Measurements from ENCODE around the gene USP19. TPM values are rescaled to one million over a fixed set of nuclear protein-coding genes. Genes with fewer than 3 reads are reported as not detected.

USP19 gene
- total RNA-seq, 1 experiment from 2014 or later: 18.5 TPM

GRCh38 chr3:49104427-49105291, 16.0 kb downstream of the USP19 start, which contains the start of gene QARS1:
TSS of gene QARS1 (minus strand) at chr3:49104757. CDS start at chr3:49104733, 24 bp downstream.
- DNase-seq (ENCODE audit: low spot score): peak; percentile 70

- DNase-seq (ENCODE audit: low spot score): peak; percentile 1
Measured at GRCh38 chr3:49104052-49104426, 16.6 kb downstream of the USP19 start.

GRCh38 chr3:49100046-49100615, 20.5 kb downstream of the USP19 start:
- no peak for DNase-seq (ENCODE audit: low spot score)

DNA sequence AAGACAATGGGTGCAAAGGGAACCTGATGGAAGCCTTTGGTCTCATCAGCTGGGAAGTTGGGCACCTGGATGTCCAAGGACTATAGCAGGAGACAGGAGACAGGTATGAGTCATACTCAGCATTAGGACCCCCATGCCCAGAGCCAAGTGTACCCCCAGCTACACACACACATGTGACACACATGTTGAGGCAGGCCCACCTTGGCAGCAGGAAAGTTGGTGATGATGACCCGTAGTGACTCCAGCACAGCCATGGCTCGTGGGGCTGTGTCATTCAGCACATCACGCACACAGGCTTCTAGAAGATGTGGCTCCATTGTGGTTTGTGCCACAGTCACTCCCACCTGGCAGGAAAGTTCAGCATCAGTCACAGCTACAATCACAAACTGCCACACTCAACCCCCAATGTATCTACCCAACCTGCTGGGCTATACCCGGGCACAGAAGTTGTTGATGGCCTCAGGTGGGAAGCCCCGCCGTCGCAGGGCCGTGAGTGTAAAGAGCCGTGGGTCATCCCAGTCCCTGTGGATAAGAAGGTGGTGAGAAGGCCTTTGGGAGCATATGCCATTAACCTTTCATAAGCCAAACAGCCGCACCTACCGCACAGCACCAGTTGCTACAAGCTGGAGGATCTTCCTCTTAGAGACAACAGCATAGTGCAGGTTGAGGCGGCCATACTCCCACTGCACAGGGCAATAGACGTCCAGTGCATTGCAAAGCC, 21.6 kb downstream of the USP19 start:
- no peak for DNase-seq (ENCODE audit: low spot score)

DNA sequence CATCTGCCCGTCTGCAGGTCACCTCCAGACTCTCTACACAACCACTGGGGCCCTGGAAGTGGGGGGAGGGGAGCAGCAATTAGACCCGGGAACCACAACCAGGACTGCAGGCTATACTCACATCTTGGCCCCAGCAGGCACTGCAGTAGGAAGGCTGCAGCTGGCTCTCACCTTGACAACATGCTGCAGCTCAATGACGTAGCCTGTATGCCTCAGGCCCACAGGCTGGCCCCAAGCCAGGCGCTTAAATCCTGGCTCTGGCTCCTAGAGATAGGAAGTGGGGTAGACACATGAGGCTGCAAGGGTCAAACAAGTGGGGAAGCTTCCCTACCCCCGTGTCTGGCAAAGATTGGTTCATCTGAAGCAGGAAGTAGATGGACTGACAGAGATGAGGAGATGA, 22.2 kb downstream of the USP19 start:
- DNase-seq (ENCODE audit: low spot score): no peak

DNA sequence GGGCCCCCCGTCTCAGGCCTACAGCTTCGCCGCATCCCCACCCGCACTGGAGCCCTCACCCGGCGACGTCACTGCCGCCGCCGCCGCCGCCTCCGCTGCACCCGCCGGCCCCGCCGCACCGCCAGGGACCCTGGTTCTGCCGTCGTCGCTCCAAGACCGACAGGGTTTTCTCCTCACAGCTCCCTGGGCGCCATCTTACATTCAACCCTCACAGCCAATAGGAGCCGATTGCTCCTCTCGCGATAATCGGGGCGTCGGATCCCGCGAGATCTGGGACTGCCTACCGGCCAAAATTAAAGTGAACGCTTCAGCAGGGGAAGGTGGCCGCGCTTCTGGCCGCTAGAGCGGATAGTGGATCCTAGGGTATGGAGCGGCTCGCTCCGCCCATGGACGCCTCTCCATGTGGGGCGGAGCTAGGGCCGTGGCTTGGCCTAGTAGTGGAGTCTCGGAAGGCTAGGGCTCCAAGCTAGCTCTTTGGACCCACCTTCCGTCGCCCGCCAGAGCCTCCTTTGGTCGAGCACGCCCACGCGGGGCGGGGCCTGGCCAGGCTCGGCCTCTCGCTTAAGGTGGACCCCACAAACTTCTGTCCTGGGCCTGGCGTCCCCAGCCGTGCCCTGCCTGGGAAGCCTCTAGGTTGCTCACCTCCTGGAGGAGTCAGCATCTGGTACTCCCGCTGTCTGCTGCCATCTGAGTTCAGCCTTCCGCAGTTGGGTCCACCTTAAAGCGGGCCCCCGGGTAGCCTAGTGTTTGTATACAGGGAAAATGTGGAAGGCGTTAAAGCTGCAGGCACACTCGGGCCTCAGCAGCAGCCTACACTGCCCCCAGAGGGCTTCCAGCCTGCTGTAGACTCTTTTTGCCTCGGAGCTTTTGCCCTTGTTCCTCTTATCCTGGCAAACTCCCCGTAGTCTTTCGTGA, 26.5 kb downstream of the USP19 start, which contains the start of gene QRICH1:
TSS of gene QRICH1 (minus strand) at position 219 of the 915 bp plus-strand sequence. CDS start 17,054 bp downstream, outside the sequence.
- DNase-seq (ENCODE audit: low spot score): peak; percentile 93

GRCh38 chr3:49092938-49093852, 27.4 kb downstream of the USP19 start:
- peak; percentile 45 for DNase-seq (ENCODE audit: low spot score)

- no peak for DNase-seq (ENCODE audit: low spot score)
Measured at GRCh38 chr3:49081429-49081828, 39.2 kb downstream of the USP19 start.

DNA sequence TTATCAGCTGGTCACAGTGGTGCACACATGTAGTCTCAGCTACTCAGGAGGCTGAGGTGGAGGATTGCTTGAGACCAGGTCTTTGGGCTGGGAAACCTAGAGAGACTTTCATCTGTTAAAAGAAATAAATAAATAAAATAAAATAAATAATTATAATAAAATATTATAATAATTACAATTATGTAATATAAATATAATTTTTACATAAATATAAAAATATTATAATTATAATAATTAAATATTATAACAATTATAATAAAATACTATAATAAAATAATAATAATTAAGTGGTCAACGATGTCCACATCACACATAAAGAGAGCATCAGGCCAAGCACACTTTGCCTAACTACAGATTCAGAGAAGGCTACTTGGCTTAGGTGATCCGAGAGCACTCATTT, 41.4 kb downstream of the USP19 start:
- DNase-seq (ENCODE audit: low spot score): no peak

DNA sequence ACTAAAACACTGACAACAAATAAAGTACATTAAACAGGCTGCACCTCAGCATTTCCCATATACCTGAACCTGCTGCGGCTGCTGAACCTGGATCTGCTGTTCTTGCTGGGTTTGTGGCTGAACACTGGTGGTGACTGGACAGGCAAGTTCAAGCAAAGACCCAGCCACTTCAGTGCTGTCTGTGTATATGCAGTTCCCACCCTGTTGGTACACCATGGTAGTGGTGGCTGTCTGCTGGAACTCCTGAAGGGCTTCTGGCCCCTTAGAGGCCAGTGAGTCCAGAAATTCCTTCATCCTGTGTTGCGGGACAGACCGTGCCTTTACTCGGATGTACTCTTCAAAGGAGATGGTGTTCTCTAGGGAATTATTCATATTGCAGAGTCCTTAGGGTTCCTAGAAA, 44.0 kb downstream of the USP19 start:
- no peak for DNase-seq (ENCODE audit: low spot score)

GRCh38 chr3:49076116-49076515, 44.5 kb downstream of the USP19 start:
- DNase-seq (ENCODE audit: low spot score): no peak

Other genes with a start within 250 kb of the USP19 start
- gene SLC25A20, start 221.9 kb downstream of the USP19 start, total RNA-seq (2014; rRNA removed; shearing (Covaris generic)): 11.1 and 15.5 TPM in 2 replicates
- 62.7 and 82.2 TPM in 2 replicates for gene ARIH2, start 202.0 kb downstream of the USP19 start, total RNA-seq (2014; rRNA removed; shearing (Covaris generic))
- 12.8 and 22.0 TPM in 2 replicates for gene P4HTM, start 130.6 kb downstream of the USP19 start, total RNA-seq (2014; rRNA removed; shearing (Covaris generic))
- gene WDR6, start 113.4 kb downstream of the USP19 start, total RNA-seq (2014; rRNA removed; shearing (Covaris generic)): 25.3 and 29.6 TPM in 2 replicates
- gene DALRD3, start 102.2 kb downstream of the USP19 start, total RNA-seq (2014; rRNA removed; shearing (Covaris generic)): 31.4 and 44.1 TPM in 2 replicates
- 80.9 and 87.8 TPM in 2 replicates for gene NDUFAF3, start 98.7 kb downstream of the USP19 start, total RNA-seq (2014; rRNA removed; shearing (Covaris generic))
- gene IMPDH2, start 91.4 kb downstream of the USP19 start, total RNA-seq (2014; rRNA removed; shearing (Covaris generic)): 314 and 330 TPM in 2 replicates
- 36.3 and 47.4 TPM in 2 replicates for gene QRICH1, start 26.8 kb downstream of the USP19 start, total RNA-seq (2014; rRNA removed; shearing (Covaris generic))
- 139 and 150 TPM in 2 replicates for gene QARS1, start 16.1 kb downstream of the USP19 start, total RNA-seq (2014; rRNA removed; shearing (Covaris generic))
- 40.7 and 43.8 TPM in 2 replicates for gene LAMB2, start 12.2 kb upstream of the USP19 start, total RNA-seq (2014; rRNA removed; shearing (Covaris generic))
- gene CCDC71, start 45.5 kb upstream of the USP19 start, total RNA-seq (2014; rRNA removed; shearing (Covaris generic)): 24.1 and 25.4 TPM in 2 replicates
- 2.0 and 2.5 TPM in 2 replicates for gene KLHDC8B, start 50.8 kb upstream of the USP19 start, total RNA-seq (2014; rRNA removed; shearing (Covaris generic))
- gene C3orf62, start 156.4 kb upstream of the USP19 start, total RNA-seq (2014; rRNA removed; shearing (Covaris generic)): 0.16 and 0.97 TPM in 2 replicates
- gene USP4, start 219.2 kb upstream of the USP19 start, total RNA-seq (2014; rRNA removed; shearing (Covaris generic)): 2.7 and 6.5 TPM in 2 replicates
- 187 and 194 TPM in 2 replicates for gene GPX1, start 237.5 kb upstream of the USP19 start, total RNA-seq (2014; rRNA removed; shearing (Covaris generic))

Data from H4 (cell line).